Measurements from ENCODE around the gene CTSL. TPM values are rescaled to one million over a fixed set of nuclear protein-coding genes. Genes with fewer than 3 reads are reported as not detected.

The CTSL gene
- 37.5 TPM for polyA plus RNA-seq (ENCODE audit: insufficient read length)

DNA sequence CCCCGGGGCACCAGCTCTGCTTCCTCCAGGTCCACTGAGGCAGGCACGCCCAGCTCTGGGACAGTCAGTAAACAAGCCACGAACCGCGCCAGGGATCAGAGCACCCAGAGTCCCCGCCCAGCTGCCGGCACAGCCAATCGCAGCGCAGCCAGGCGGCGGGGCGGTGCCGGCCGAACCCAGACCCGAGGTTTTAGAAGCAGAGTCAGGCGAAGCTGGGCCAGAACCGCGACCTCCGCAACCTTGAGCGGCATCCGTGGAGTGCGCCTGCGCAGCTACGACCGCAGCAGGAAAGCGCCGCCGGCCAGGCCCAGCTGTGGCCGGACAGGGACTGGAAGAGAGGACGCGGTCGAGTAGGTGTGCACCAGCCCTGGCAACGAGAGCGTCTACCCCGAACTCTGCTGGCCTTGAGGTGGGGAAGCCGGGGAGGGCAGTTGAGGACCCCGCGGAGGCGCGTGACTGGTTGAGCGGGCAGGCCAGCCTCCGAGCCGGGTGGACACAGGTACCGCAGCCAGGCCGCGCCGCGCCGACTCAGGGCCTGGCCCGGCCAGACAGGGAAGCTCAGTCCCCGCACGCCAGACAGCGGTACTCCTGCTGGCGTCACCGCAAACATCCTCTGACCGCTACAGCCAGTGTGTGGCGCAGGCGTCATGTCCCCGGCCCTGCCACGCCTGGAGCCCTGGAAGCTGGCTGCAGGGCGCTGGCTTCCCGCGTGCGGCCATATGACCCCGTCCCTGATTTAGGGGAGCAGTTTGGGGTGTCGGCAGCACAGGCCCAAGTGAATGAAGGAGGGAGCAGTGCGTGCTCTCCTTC, at the start of gene CTSL:
TSS of gene CTSL (plus strand) at position 220 of the 810 bp plus-strand sequence. CDS start 1,485 bp downstream, outside the sequence.
- DNase-seq, result peak; percentile 87

DNA sequence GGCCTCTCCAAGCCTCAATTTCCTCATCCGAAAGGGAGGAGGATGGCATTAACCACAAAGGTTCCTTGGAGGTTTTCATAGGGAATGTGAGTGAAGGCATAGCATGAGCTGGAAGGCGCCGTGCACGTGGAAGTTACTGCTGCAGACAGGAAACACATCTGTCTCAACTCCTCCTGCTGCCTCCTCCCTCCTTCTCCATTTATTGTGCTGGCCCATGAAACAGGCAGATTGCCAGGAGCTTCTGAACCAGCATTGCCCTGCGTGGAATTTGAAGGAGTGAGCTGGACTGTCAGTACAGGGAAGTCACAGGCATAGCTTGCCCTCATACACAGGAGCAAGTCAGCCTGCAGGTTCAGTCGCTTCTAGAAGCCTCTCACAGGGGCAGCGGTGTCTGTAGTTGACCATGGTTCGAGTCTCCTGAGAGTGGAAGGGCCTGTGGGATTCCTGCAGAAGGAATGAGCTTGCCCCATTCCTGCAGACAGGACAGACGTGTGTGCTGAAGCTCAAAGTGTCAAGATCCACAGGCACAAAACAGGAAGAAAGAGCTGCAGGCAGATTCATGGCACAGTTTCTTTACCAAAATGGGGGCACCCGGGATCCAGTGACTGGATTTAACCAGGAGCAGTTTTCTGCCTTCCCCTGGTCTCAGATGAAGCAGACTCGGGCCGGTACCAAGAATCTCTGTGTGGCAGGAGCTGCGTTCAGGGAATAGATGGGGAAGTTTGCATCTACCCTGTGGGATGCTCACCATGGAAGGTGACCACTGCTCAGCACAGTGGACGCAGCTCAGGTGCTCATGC, 48.7 kb upstream of the CTSL start:
- no peak for DNase-seq

DNA sequence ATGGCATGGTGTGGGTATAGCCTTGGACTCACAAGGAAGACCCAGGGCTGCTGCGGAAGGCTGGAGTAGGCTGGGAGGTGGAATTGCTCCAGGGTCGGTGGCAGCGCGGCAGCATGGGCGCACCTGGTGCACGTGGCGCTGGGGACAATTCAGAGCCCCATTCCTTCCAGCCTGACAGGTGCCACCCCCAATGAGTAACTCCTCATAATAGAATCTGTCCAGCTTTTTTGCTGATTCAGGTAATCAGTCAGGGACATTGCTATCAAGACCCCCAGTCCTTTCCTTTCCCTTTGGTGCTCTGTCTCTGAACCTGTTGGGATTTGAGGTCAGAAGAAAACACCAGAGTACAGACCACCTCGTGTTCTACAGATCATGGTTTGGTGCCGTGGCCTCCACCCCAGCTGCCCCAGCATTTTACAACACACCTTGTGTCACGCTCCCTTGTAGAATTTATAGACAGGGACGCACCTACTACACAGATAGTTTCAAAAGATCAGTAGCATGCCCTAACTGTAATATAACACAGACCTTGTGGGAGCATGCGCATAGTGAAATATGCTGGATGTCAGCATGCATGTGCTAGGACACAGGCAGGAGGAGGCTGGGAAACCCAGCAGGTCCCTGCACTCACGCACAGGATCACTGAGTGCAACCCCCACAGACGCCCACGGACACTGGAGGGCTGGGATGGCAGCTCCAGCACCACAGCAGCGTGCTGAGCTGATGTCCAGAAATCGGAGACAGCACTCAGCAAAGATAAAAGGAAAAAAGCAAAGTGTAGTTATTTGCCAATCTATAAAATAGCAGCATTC, 47.9 kb upstream of the CTSL start:
- DNase-seq, result no peak

DNA sequence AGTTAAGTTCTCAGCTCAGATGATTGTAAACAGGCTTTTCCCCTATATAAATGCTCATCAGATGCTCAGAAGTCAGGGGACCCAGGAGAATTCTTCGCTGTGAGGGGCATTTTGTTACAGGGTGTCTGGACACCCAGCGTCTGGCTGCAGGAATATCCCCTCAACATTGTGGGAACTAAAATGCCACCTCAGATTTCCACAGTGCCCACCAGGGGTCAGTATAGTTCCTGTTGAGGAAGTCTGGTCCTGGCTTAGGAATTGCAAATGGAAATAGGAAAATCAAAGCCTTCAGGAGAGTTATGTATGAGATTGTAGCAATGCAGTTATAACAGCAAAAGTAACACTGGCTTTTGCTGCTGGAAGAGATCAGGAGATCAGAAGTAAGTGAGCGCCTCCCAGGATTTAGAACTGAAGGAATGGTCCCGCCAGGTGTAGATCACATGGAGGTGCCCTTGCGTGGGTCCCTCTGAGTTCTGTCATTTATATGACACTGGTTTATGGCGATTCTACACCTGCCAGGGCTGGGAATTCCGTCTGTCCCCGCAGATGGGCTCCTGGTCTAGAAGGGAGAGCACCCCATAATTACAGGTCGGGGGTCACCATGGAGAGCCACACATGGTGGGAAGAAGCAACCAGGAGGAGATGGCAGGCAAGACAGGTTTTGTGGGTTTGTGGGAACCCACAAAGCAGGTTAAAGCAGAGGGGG, 47.1 kb upstream of the CTSL start:
- peak; percentile 78 for DNase-seq

DNA sequence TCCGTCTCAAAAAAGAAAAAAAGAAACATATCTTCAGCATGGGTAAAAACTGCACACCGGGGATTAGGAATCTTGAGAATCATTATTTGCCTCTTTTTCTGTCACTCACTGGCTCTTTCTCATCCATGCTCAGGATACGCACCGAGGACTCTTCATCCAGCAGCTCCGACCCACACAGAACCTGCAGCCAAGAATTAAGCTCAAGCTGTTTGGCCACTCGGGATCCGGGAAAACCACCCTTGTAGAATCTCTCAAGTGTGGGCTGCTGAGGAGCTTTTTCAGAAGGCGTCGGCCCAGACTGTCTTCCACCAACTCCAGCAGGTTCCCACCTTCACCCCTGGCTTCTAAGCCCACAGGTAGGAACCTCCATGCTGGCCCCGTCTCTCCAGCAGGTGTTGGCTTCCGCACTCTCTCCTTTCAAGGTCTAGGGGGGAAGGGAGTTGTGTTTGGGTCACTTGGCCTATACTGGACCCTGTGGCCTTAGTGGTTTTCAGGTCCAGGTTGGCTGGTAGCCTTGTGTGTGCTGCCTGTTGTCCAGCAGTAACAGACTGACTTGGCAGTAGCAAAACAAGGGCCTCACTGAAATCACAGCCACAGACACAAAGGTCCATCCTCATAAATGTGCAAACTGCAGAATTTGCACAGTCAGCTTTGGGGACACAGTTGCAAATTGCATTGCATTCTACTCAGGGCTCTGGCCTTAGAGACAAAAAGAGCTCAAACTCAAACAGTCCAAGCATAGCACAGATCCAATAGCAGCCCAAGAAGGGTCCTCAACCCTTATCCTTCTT, 44.5 kb upstream of the CTSL start:
- DNase-seq, result no peak

DNA sequence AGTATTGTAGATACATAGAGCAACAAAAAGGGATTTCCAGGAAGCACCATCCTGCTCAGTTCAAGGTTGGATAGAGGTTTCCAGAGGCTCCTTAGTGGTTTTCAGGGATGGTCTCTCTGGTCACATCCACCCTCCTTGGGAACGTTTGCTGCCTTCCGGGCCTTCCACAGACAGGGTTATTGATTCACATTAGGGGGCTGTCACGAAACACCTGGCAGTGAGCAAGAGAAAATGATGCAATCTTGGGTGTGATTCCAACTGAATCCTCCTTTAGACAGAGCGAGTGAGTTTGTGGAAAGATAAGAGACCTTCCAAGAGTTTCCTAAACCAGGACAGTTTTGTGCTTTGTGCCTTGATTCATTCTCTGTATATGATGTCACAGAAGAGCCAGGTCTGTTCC, 43.8 kb upstream of the CTSL start:
- no peak for DNase-seq

DNA sequence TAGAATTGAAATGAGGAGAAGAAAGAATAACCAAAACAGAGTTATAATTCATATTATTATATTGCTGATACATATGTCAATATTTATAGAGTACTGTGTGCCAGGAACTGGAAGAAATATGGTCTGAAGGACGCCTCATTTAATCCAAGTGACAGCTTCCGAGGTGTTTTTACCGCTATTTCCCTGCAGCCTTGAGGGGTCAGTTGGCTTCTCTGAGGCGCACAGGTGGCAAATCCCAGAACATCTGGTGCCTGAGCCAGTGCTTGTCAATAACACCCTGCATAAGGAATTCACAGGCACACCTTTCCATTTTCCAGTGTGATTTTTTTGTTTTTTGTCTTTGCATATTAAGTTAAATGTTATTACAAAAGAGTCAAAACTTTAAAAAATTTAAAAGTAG, 43.3 kb upstream of the CTSL start:
- no peak for DNase-seq

DNA sequence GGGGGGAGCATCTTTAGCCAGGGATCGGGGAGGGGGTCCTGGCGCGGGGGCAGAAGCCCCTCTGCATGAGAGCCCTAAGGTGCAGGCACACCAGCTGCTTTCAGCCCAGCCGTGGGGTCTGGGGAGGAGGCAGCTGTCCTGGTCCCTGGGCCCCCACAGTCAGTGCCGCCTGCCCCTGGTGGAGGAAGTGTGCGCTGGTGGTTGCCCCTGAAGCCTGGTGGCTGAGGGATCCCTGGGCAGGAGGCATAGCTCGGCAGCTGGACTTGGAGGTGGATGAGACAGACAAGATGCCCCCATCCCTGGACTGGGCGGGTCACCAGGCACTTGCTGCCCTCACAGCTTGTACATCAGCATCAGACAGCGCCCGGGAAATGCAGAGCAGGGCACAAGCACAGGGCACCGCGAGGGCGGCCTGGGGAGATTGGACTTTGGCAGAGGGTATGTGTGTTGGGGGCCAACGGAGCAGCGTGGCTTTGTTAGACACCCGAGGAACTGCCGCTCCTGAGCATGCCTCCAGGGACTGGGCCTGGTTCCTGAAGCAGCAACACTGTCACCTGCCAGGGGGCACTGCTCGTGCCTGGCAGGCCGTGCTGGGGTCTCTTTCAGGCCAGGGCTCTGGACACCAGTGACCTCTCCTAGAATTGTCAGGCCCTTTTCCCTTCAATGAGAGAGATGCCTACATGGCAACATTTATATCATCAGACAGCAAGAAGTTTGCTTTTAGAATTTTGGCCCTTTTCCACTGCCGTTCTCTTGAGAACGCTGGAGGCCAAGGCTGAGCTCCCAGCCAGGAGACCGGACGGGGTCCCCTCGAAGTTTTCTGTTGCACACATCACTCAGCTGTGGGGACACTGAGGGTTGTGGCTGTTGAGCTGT, 41.9 kb upstream of the CTSL start:
- no peak for DNase-seq

DNA sequence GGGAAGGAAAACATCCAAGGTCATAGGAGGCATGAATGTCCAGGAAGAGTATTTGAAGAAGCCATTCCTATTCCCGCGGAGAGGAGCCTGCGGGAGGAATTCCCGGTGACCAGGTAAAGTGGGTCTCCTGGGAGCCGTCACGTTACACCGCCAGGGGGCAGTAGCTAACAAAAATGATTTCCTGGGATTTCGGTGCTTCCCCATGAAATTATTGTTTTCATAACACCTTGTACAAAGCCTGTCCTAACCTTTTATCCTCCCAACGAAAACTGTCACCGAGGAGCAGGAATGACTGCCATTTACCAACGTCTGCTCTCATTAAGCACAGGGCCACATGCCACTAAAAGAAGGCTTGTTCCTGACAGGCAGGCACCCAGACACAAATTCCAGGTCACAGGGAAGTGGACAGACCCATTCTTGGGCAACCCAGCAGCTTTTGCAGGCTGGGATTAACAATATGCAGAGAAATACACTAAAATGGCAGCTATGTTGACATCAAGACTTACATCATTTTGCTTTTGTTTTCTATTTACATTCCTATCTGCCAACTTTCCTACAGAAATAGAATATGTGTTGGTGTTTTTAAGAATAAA, 41.2 kb upstream of the CTSL start:
- no peak for DNase-seq

DNA sequence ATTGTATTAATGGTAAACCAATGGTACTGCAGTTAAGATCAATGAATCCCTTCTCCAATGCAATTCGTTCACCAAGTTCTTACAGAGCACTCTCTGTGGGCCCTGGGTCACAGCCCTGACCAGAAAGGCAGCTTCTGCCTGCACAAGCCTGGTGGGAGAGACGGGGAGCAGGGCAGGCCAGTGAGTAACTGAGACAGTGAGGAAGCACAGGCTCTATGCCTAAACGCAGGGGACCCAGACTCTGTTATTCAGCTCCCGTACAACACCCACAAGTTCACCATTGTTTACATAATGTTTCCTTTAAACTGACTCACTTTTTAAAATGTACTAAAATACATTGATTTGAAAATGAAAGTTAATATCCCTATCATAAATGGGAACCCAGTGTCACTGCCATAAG, 40.5 kb upstream of the CTSL start:
- DNase-seq, result no peak

DNA sequence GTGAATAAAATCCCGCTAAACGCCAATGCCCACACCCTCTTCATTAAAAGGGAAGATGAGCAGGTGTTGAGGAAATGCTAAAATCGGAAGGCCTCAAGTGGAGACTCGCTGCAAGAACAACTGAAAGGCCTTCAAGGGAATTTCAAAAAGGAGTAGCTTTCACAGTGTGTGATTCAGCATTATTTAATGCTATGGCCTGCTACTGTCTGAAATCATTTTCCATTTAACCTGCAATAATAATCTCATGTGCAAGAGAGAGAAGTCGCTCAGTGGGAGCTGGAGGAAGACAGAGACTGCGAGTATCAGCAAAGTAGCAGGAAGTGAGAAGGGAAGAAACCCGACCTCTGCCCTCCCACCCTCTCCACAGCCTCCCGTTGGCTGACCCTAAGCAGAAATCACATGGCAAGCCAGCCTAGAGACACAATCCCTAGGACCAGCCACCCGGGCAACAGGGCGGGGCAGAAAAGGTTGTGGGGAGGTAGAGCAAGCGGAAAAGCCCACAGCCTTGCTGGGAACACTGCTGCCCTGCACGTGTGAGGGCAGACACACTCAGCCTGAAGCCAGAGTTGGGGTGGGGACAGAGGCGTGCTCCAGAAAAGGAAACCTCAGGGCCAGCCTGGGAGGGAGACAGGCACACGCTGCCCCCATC, 39.9 kb upstream of the CTSL start:
- no peak for DNase-seq

DNA sequence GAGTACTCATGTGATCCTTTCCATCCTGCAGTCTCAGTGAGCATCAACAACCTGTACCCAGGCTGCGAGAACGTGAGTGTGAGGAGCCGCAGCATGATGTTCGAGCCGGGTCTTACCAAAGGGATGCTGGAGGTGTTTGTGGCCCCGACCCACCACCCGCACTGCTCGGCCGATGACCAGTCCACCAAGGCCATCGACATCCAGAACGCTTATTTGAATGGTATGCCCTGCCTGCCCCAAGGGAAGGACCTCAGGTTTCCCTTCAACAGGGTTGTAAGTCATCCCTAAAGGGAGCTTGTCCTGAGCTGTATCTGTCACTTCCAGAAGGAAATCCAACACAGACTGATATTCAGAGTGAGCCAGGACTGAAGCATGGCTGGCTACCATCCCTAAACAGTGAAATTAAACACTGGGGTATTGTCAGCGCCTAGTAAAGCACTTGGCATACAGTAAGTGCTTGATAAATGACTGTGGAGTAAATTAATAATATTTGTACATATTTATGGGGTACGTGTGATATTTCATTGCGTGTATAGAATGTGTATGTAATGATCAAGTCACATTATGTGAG, 39.3 kb upstream of the CTSL start:
- no peak for DNase-seq

DNA sequence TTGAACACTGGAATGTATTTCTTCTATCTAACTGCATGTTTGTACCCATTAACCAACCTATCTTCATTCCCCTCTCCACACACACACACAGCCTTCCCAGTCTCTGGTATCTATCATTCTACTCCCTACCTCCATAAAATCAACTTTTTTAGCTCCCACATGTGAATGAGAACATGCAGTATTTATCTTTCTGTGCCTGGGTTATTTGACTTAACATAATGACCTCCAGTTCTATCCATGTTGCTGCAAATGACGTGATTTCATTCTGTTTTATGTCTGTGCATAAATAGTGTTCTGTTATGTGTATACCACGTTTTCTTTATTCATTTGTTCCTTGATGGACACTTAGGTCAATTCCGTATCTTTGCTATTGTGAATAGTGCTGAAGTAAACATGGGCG, 38.7 kb upstream of the CTSL start:
- no peak for DNase-seq

DNA sequence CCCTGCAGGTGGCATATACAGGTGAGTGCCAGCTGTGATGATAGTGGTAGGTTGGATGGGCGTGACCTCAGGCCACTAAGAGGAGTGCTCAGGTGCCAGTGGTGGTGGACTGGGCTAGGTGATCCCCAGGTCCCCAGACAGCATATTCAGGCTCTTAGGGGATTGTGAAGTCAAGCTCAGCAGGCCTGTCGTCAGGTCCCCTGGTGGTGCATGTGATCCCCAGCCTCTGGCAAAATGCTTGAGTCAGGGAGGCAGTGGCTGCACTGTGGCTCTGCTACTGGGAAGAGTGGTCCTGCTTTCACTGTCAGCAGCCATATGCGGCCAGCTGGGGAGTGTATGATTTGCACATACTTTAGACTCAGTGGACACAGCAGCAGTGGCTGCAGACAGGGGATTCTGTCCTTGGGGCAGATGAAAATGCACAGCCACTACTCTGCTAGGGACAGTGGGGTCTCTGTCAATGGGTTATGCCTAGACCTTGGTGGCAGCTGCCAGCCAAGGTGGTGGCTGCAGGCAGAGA, 31.6 kb upstream of the CTSL start:
- no peak for DNase-seq

DNA sequence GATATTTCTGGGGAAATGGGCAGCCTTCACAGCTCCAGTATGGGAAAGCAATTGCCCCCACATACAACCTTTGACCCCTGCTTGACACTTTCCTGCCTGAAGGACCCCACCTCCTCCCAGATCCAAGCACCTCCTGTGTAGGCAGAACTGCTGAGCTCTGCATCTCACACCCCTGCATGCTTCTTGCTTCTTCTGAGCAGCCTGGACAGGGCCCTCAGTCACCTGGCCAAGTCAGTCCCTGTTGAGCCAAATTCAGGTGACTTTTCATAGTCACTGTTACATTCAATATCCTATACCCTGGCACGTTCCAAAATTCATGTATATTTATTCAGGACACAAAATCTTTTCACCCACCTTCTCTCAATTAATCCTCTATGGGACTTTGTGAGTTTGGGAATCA, 30.4 kb upstream of the CTSL start:
- no peak for DNase-seq

DNA sequence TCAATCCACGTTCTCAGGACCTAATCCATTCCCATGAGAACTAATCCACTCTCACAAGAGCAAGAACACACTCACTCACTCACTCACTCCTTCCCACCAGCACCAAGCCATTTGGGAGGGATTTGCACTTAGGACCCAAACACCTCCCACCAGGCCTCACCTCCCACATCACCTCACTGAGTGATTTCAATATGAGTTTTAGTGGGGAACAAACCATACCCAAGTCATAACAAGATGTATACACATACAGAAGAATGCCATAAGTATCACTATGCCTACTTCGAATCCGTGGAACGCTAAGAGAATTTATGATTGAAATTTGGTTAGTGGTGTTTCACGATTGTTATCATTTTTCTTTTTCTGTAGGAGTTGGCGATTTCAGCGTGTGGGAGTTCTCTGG, 29.3 kb upstream of the CTSL start:
- no peak for DNase-seq

DNA sequence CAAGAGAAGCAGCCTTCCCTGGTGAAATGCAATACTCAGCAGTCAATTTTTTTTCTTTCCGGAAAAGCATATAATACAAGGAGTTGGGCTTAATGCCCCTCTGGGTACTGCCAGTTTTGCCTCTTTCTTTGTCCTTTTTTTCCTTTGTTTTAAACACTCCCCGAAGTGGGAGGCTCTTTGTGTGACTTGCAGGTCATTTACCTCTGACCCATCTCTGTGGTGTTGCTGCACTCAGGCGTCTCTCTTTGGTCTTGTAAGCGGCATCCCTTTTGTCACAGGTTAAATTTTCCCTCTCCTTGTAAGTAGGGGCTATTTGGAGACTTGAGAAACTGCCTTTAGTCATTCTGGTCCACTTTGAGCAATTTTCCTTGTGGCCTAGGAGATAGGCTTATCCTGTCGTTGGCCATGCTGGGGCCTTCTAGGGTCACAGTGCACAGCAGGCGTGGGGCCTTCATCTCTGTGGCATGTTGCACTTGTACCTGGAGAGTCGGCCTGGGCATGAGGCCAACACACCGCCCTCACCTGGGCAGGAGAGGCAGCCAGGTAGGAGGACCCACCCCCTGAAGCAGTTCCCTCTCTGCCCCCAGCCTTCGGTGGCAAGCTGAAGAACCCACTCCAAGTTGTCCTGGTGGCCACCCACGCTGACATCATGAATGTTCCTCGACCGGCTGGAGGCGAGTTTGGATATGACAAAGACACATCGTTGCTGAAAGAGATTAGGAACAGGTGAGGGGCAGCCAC, 27.7 kb upstream of the CTSL start:
- DNase-seq, result no peak

DNA sequence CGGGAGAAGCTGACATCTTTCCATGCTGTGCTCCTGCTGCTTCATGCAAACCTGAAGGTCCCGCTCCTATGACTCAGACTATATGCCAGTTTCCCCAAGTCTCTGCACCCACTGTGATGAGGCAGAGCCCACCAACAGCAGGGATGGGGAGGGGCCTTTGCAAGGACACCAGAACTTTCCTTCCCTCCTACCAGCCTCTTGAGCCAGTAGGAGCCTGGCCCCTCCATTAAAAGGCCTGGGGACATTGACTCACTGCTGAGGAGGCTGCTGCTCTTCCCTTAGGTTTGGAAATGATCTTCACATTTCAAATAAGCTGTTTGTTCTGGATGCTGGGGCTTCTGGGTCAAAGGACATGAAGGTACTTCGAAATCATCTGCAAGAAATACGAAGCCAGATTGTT, 26.1 kb upstream of the CTSL start:
- DNase-seq, result no peak
